ENCODE data around the gene DNMT3B. TPM values are rescaled to one million over a fixed set of nuclear protein-coding genes. Genes with fewer than 3 reads are reported as not detected.

DNMT3B gene
- total RNA-seq, 2 donors from 2014 or later = 6.3 to 6.5 TPM

- WGBS, 2 donors = 76 to 77% methylated on average over 11 of the region's 11 CpGs
- DNase-seq (no peak), ATAC-seq (no peak)
- no peak for TF ChIP-seq CTCF (IDR thresholded peaks at IDR 0.05)
- TF ChIP-seq POLR2A (IDR thresholded peaks at IDR 0.05) = no peak
- H3K27ac ChIP-seq = peak overlapping the region in 1 of 4 donors; percentile 5
- peaks cover 33% of the 10 kb centered on the region for H3K4me1 ChIP-seq
- intact Hi-C loops (cut with DNase I) = no loop called here
- no peak overlapping the region for H3K4me3 ChIP-seq
- no peaks in the 10 kb centered on the region for H3K9me3 ChIP-seq
- H3K27me3 ChIP-seq = no peaks in the 10 kb centered on the region
- peaks cover 5 to 9% of the 10 kb centered on the region in 2 donors for H3K36me3 ChIP-seq (replicated peaks in 1 of 2; ENCODE audit: insufficient read depth in 1 of 2, low read depth in 2 of 2)
Observed at GRCh38 chr20:32832664-32833063, 70.5 kb downstream of the DNMT3B start.

GRCh38 chr20:32834972-32835371, 72.8 kb downstream of the DNMT3B start:
- H3K9me3 ChIP-seq = no peaks in the 10 kb centered on the region
- intact Hi-C loops (cut with DNase I) = no loop called here
- TF ChIP-seq POLR2A (IDR thresholded peaks at IDR 0.05) (no peak), CTCF (IDR thresholded peaks at IDR 0.05) (no peak)
- no peaks in the 10 kb centered on the region for H3K27me3 ChIP-seq
- no peak overlapping the region for H3K4me3 ChIP-seq
- ATAC-seq (no peak), DNase-seq (no peak)
- H3K4me1 ChIP-seq = peaks cover 15% of the 10 kb centered on the region
- peaks cover 5 to 20% of the 10 kb centered on the region in 2 donors for H3K36me3 ChIP-seq (replicated peaks in 1 of 2; ENCODE audit: insufficient read depth in 1 of 2, low read depth in 2 of 2)
- H3K27ac ChIP-seq = no peak overlapping the region

- DNase-seq (no peak), ATAC-seq (no peak)
- H3K4me3 ChIP-seq = no peak overlapping the region
- H3K27ac ChIP-seq = no peak overlapping the region
- peaks cover 5 to 28% of the 10 kb centered on the region in 2 donors for H3K36me3 ChIP-seq (replicated peaks in 1 of 2; ENCODE audit: insufficient read depth in 1 of 2, low read depth in 2 of 2)
- intact Hi-C loops (cut with DNase I) = no loop called here
- no peaks in the 10 kb centered on the region for H3K9me3 ChIP-seq
- peaks cover 4% of the 10 kb centered on the region for H3K4me1 ChIP-seq
- TF ChIP-seq CTCF (IDR thresholded peaks at IDR 0.05) = no peak
- no peak for TF ChIP-seq POLR2A (IDR thresholded peaks at IDR 0.05)
- H3K27me3 ChIP-seq = no peaks in the 10 kb centered on the region
- WGBS, 2 donors = 30 to 92% methylated on average over 1 of the region's 1 CpG
Observed at GRCh38 chr20:32837157-32837556, 75.0 kb downstream of the DNMT3B start.

- H3K27me3 ChIP-seq = no peaks in the 10 kb centered on the region
- ATAC-seq (no peak), DNase-seq (no peak)
- intact Hi-C loops (cut with DNase I) = no loop called here
- H3K4me1 ChIP-seq = peaks cover 17% of the 10 kb centered on the region
- H3K27ac ChIP-seq = no peak overlapping the region
- H3K9me3 ChIP-seq = no peaks in the 10 kb centered on the region
- 77 to 91% methylated on average over 8 to 14 of the region's 17 CpGs for WGBS, 2 donors
- TF ChIP-seq CTCF (IDR thresholded peaks at IDR 0.05) (no peak), POLR2A (IDR thresholded peaks at IDR 0.05) (no peak)
- H3K4me3 ChIP-seq = no peak overlapping the region
- H3K36me3 ChIP-seq (replicated peaks in 1 of 2; ENCODE audit: insufficient read depth in 1 of 2, low read depth in 2 of 2) = peaks cover 5 to 25% of the 10 kb centered on the region in 2 donors
Observed at GRCh38 chr20:32839227-32839981, 77.2 kb downstream of the DNMT3B start.

- ATAC-seq = no peak
- intact Hi-C loops (cut with DNase I) = no loop called here
- no peak for TF ChIP-seq POLR2A (IDR thresholded peaks at IDR 0.05)
- no peak for TF ChIP-seq CTCF (IDR thresholded peaks at IDR 0.05)
- Histone ChIP-seq H3K27ac (no peak overlapping the region), H3K4me3 (no peak overlapping the region), H3K9me3 (no peaks in the 10 kb centered on the region), H3K36me3 (replicated peaks in 1 of 2; ENCODE audit: insufficient read depth in 1 of 2, low read depth in 2 of 2) (peaks cover 5 to 25% of the 10 kb centered on the region in 2 donors), H3K27me3 (no peaks in the 10 kb centered on the region), H3K4me1 (peaks cover 17% of the 10 kb centered on the region)
- peak in 1 of 4 donors; percentile 39 for DNase-seq
- WGBS, 2 donors = 73 to 79% methylated on average over 4 of the region's 4 CpGs
Observed at GRCh38 chr20:32839982-32840285, 77.7 kb downstream of the DNMT3B start.

Data from body of pancreas (tissue), 4 donors.